Suprapubic skin (tissue), 3 donors: ENCODE measurements around the gene ALOX5AP.

Experiments
- POLR2A ChIP-seq, 2 donors: fragments of 450-650 bp; IDR thresholded peaks; one replicate each; pipeline ENCODE4 v1.6.1; 2017; ENCODE audit warnings: antibody characterized with exemption in 2 of 2, mild to moderate bottlenecking in 2 of 2, moderate library complexity in 2 of 2
- TF ChIP-seq, protein P1 (sequence below), 2 donors: fragments of 200-600 bp in 1 of 2; fragments of 450-650 bp in 1 of 2; sonication (generic) in 1 of 2; IDR thresholded peaks; one replicate each; pipeline ENCODE4 v1.5.1; 2016 to 2019; ENCODE audit warnings: antibody characterized with exemption in 2 of 2, mild to moderate bottlenecking in 1 of 2, moderate library complexity in 1 of 2

DNA sequence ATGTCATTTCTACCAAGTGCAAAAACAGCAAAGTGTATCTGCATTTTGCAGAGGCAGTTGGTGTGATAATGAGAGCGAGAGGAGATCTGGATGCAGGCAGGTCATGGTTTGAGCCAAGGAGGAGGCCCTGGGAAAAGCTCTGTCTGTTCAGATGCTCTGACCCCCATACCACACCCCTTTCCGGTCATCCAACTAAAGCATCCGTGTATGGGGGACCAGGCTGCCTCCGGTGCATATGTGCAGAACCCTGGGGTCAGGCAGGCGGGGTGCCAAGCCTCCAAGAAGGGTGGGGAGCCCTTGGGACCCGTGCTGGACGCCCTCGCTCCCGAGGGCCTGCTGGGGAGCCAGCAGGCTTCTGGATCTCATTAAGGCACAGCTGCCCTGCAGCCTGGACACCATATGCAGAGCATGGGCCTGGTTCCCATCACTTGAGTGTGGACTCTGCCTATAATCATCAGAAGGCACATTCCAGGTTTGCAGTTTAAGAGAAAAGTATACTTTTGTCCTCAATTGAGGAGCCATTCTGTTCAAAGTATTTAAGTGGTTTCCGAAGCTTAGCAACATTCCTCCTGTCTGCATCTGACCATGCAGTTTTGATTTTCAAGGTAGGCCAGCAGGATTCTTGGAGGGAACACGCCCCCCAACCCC, 56.1 kb downstream of the ALOX5AP start:
- TF ChIP-seq, protein P1, sequence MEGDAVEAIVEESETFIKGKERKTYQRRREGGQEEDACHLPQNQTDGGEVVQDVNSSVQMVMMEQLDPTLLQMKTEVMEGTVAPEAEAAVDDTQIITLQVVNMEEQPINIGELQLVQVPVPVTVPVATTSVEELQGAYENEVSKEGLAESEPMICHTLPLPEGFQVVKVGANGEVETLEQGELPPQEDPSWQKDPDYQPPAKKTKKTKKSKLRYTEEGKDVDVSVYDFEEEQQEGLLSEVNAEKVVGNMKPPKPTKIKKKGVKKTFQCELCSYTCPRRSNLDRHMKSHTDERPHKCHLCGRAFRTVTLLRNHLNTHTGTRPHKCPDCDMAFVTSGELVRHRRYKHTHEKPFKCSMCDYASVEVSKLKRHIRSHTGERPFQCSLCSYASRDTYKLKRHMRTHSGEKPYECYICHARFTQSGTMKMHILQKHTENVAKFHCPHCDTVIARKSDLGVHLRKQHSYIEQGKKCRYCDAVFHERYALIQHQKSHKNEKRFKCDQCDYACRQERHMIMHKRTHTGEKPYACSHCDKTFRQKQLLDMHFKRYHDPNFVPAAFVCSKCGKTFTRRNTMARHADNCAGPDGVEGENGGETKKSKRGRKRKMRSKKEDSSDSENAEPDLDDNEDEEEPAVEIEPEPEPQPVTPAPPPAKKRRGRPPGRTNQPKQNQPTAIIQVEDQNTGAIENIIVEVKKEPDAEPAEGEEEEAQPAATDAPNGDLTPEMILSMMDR (IDR thresholded peaks at IDR 0.05), result no peak
- TF ChIP-seq POLR2A (IDR thresholded peaks at IDR 0.05), result no peak
